Amniotic epithelial cell (primary cell): ENCODE measurements around the gene DTX1.
"Not testable (repeated sequence)": the region's sequence is repeated elsewhere in the genome, so short reads cannot be mapped to it uniquely, and the experiment has no call there.

Experiments used
- DNase-seq: peaks from one replicate; pipeline ENCODE4 v3.0.0-alpha.2; 2010; ENCODE audit warnings: low read depth

Gene DTX1

DNA sequence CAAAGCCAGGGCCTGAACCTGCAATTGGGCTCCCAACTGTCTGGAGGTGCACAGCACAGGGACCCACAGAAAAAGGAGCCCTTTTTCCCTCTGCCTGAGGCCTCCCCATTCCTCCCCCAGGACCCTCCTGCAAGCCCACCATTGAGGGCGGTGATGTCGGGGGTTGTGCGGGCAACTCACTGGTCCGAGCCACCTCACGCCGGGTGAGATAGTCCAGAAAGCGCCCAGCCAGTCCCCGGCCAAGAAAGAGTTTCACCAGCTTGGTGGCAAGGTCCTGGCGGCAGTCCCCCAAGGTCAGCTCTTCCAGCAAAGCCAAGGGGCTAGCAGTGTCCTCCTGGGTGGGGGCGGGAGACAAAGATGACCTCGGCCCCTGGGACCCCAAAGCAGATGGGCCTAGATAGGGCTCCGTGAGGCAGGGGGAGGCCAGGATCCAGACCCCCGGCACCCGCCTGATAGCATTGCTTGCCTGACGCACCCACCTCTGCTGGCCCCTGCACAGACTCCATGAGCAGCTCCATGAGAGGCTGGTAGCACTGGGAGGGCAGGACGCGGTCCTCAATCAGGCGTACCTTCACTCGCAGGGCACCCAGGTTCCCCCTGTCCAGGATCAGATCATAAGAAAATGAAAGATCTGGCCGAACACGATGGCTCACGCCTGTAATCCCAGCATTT is 59.1 kb downstream of the DTX1 start:
- no peak for DNase-seq

DNA sequence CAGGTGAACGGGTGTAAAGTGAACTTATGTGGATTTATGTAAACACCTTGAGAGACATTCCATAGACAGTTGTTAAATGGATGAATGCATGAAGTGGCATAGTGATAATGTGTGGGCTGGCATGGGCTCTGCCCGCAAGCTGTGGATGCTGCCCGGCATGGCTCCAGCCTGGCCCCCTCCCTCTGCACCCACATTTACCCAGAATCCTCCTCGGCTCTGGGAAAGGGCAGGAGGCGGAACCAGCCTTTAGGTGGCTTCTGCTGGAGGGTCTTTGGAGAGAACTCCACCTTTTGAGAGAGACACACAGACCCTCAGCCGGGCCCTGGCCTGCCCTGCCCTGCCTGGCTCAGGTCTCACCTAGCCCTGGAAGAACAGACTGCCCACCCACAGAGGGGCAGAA is 60.3 kb downstream of the DTX1 start:
- DNase-seq, result no peak

DNA sequence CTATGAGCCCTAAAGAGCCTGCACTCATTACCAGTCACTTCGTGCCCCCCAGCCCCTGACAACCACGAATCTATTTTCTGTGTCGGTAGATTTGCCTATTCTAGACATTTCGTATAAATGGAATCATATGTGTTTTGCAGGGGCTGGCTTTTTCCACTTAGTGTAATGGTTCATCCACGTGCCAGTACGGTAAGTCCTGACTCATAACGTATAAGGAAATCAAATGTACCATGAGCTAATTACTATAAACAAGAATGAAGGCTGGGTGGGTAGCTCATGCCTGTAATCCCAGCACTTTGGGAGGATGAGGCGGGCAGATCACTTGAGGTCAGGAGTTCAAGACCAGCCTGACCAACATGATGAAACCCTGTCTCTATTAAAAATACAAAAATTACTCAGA is 61.2 kb downstream of the DTX1 start:
- not testable (repeated sequence) for DNase-seq

DNA sequence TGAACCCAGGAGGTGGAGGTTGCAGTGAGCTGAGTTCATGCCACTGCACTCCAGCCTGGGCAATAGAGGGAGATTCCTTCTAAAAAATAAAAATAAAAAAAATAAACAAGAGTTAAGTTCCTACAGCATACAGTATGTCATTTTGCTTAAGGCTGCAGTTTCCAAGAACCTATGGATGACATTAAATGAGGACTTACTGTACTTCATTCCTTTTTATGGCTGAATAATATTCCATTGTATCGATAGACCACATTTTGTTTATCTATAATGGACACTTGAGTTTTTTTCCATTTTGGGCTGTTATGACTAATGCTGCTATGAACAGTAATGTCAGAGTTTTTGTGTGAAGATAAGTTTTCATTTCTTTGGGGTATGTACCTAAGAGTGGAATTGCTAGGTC is 61.6 kb downstream of the DTX1 start:
- DNase-seq, result no peak

DNA sequence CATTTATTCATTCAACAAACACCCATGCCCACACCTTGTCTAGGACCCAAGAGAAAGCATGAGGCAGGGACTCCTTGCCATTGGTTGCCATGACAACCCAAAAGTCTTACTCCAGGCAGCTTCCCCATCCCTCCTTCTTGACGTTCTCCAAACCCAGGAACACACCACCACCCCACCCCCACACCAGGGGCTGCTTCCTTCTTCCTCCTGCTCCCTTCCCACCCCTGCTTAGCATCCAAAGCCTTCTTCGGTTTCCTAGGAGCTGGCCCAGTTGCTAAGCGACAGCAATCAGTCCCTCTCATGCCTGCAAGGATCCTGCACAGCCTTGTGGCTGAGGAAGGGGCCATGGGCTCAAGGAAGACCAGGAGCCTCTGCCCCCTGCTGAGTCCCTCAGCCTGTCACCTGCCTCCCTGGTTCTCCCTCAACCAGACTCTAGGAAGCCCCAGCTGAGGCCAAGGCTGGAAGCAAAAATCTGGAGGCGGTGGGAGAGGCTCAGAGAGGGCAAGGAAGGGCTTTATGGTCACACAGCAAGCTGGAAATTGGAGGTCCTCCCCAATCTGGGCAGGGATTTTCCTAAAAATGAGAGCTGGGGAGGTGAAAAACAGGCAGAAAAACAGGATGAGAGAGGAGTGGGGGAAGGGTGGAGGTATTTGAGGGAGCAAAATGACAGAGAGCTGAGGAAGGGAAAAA is 63.6 kb downstream of the DTX1 start:
- DNase-seq, result no peak

DNA sequence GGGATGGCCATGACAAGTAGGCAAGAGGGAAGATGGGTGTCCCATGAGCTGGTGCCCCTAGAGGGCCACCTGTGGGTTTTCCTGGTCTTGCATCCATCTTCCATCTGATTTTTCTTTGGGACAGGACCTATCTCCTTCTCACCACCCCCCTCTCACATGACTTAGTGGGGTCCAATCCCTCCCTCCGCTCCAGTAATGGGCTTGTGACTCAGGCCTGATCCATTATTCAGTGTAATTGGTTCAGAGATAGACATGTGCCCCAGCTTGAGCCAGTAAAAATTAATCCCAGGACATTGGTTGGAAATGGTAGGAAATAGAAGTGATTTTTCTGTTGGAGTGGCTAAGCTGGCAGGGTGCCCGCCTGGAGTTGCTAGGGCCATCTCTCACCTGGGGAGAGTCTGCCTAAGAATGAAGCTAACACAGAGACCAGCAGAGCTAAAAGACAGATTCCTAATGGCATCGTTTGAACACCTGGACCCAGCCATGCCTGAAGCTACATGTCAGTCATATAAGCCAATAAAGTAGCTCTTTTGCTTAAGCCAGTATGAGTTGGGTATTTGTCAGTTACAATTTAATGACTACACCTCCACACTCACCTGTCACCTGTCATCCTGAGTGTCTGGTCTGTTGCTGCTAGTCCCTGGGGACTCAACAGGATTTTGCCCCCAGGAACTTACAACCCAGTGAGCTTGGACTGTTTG is 64.3 kb downstream of the DTX1 start:
- DNase-seq, result no peak

DNA sequence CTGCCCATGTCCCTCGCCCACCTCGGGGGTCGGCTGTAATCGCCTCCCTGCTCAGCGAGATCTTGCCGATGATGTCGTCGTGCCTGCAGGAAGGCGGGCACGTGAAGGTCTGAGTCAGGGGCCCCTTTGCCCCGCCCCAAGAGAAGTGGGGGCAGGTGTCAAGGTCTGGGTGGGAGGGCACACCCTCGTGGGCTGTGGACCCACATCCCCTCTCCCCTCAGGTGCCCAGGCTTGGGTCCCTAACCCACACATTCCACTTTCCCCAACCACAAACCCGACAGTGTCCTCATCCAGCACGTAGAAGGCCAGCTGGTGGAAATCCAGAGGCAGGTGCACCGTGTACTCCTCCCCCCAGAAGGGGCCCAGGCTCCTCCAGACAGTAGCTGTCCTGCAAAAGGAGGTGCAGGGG is 71.3 kb downstream of the DTX1 start:
- DNase-seq, result no peak

DNA sequence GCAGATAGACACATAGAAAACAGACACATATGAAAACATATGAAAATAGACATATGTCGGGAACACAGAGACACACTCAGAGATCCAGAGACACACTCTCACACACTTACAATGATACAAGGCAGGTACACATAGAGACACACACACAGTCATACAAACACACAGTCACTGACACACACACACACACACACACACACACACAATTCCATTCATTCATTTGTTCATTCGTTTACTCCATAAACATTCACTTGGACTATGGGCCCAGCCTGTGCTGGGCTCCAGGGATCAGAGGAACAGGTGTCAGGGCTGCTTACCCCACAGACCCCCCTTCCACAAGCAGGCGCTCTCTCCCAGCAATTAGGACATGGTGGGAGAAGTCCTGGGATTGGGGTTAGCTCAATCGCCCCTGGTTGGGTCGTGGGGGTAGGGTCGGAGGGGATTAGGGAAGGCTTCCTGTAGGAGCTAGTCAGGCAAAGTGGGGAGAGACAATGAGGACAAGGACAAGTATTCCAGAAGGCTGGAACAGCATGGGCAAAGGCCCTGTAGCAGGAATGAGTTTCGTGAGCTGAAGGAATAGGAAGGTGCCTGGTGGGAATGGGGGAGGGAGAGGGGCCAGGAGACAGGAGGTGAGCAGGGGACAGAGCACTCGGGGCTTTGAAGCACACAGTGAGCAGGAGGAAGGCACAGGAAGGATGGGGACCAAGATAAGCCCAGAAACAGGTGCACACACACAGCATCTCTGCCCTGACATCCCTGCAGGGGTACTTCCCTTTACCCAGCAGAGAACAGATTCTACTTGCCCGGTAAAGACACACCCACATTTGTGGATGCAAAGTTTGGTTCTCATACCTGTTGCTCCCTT is 72.5 kb downstream of the DTX1 start:
- DNase-seq, result no peak

DNA sequence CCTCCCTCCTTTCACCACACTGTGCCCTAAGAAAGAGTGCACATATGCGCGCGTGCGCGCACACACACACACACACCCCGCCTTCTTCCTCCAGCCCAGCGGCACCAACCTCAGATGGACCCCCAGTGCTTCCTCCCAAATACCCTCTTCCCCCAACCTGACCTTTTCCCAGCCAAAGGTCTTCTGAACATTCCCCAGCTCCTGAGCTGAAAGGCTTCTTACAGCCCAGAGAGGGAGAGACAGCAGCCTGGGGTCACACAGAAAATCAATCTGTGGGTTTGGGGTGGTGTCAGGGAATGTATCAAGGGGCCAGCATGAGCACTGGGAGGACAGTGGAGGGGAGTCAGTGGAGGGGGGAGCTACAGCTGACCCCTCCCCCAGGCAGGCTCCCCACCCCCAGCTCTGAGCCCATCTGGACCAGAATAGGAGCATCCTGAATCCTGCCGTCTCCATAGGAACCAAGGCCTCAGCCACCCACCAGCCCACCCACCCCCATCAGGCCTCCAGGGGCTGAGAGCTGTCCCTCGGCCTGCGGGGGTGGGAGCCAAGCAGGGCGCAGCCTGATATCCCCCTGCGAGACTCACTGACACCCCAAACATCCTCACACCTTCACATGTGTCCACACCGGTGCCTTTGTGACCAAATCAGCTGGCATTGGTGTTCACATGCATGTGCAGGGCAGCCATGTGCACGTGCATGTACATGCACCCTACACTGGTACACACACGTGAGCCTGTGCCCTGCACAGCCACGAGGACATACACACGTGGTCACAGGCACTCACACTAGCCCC is 73.3 kb downstream of the DTX1 start:
- no peak for DNase-seq

DNA sequence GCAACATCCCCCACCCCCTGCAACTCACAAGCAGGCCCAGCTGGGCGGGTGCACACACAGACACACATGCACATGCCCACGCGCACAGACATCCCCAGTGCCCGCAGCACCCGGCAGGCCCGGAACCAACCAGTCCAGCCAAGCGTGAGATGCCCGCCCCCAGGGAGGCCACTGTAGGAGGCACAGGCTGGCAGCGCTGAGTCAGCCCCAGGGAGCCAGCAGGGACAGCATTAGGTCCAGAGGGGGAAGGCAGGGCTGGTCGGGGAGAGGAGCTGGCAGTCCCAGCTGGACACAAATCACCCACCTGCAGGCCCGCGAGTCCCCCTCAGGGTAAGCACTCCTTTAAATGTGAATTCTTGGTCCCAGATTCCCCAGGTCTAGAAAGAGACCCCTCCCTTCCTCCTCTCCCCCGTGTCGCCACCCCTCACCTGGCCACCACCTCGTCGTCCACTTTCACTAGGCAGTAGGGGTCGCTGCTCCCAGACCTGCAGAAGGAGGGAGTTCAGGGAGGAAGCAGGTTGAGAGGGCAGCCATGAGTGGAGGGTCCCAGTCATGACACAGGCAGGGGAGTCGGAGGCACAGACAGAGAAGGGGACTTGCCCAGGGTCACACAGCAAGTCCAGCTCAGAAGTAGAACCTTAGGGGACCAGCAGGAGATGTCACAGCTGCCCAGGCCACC is 74.1 kb downstream of the DTX1 start:
- no peak for DNase-seq

DNA sequence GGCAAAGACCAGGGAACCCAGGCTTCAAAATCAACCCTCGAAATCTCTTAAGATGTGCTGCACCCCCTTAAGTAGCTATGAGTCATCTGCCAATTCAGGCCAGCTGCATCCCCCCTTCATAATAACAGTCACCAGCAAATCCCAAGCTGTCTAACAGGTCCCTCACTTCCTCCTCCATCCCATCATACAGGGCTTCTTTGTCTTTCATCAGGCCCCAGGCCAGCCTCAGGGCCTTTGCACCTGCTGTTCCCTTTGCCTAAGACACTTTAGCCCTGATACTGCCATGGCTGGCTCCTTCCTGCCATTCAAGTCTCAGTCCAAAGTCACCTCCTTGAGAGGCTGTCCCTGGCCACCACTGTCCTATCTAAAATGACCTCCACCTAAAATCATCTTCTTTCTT is 75.0 kb downstream of the DTX1 start:
- DNase-seq, result no peak

DNA sequence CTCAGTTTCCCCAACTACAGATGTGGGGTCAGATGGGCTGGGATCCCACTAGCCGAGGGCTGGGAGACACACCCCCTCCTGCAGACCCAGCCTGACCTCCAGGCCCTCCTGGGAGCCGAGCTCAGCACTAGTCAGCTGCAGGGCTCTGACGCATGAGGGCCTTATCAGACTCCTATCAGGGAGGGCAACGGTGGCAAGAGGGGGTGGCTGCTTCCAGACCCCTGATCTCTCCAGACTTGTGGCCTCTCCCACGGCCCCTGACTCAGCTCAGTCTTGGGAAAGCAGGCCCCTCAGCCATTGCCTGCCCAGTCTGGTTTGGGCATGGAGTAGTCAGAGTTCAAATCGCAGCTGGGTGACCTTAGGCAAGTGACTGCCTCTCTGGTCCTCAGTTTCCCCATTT is 76.5 kb downstream of the DTX1 start:
- DNase-seq, result peak; percentile 34

DNA sequence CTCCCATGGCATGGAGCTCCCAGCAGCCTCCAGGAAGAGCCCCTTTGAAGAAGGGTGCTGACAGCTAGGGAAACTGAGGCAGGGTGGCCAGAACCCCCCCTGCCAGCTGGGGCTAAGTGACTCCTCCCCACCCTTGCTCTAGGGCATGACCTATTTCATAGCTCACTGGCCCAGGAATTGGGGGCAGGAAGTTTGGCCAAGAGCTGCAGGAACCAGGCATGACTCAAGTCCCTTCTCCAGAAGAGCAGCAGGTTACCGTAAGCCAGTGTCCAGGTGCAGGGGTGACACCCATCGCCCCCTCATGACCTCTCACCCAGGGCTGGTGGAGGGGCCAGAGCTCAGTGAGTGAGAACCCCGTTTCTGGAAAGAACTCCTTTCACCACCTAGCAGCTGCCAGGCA is 77.1 kb downstream of the DTX1 start:
- DNase-seq, result no peak

DNA sequence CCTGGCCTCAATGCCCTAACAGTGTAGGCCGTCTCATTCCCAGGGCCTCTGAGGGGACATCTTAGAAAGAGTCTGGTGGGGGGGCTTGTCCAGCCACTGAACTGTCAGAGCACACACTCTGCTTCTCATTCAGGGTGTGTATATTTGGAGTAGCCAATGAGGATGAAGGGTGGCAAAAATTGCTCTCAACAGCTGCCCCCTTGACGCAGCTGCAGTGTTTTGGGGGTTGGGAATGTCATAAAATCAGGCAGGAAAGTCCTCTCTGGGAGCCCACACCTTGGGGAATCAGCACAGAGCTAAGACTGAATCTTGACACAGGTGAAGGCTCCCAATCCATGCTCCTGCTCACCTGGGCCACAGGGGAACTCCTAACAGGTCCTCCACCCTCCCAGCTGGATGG is 77.5 kb downstream of the DTX1 start:
- DNase-seq, result no peak

DNA sequence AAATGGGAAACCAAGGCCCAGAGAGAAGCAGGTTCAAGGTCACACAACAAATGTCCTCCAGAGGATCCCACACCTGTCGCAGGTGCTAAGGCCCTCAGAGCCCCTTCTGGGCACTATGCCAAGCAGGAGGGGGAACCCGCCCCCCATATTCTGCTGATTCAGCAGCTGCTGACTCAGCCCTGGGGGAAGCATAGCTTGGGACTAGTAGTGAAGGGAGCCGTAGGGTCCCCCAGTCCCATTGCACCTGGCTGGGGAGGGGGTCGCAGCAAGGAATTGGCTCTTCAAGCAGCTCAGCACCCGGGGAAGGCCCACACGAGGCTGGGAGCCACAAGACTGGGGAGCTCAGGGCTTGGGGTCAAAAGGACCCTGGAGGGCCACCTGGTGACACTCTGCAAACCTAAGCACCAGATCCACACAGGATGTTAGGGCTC is 78.0 kb downstream of the DTX1 start:
- no peak for DNase-seq

DNA sequence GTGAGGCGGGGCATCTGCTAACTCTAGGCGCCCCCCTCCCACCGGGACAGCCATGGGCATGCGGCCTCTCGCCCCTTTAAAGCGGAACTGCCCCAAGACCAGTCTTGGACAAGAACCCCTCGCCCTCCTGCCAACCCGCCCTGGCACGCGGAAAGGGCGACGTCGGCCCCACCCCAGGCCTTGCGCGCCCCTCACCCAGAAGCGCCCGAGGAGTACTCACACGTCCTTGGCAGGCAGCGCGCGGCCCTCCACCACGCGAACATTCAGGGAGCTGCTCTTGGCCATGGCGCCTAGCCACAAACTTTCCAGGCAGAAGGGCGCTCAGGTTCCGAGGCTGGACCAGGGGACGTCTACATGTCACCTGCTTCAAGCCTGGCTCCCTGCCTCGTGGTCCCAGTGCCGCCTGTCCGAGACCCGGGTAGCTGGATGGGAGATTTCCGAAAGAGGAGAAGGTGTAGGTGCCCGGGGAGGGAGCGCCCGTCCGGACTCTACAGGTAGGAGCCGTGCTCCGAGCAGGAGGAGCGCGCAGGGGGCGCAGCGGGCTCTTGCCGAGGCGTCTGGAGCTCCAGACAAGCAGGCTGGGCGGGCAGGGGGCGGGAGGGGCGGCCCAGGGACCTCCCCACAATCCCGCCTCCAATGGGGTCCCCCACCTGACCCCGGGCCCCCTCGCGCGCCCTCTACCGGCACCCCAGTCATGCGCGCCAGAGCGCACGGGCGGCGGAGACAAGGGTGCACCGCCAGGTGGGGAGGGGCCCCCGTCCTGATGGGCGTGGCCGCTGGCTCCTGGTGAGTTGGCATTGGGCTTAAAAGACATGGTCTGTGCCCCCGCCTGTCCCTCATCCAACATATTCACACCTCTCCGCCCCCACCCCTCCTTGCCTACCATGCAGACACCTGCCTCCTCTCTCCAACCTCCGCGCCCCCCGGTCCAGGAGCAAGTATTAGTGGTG is 78.9 kb downstream of the DTX1 start, which contains the start of gene RASAL1:
TSS of gene RASAL1 (minus strand) at position 584 of the 950 bp plus-strand sequence. CDS start at position 285, 299 bp downstream.
- no peak for DNase-seq

DNA sequence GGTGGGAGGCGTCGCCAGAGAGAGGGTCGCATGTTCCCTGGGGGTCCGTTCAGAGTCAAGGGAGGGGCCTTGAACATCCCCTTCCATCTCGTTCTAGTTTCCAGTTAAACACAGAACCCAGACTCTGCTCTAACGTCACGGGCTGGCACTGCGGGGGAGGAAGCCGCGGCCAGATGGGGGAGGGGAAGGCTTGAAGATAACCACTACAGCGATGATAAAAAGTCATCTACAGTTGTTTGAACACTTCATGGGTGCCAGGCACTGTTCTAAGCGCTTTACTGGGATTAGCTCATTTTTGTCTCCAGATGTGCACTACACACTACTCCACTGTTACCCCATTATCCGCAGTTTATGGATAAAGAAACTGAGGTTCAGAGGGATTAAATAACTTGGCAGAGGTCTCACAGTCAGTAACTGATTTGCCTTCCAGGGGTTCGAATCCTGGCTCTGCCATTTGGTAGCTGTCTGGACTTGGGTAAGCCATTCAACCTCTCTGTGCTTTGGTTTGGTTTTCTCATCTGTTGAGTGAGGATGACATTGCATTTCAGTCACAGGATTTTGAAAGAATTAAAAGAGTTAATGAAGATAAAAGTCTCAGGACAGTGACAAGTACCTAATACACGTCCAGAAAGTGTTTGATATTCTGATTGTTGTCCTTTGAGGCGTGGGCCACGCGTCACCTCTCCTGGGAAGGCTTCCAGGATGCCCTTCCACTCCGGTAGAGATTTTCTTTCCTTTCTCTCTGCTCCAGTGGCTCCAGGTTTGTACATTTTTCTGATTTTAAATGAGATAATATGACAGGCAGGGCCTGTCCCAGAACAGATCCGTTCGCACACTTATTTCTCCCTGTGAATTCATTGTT is 79.8 kb downstream of the DTX1 start:
- peak; percentile 40 for DNase-seq

DNA sequence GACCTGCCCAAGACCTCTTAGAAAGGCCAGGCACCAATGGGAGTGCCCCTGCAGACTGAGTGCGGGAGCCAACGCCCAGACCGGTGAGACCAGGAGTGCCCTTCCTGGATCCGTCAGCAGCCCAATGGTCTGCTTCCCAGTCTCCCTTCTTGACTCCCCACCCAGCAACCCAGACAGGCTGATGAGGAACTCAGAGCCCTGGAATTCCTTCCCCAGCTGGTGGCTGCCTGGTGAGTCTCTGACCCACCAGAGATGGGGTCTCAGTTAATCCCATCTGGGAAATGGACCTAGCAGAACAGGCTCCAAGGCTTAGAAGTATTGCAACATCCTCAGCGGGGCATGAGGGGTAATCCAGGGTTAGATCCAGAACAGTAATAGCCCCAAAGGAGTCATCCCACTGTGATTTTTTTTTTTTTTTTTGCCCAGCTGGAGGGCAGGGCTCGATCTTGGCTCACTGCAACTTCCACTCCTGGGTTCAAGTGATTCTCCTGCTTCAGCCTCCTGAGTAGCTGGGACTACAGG is 80.5 kb downstream of the DTX1 start:
- DNase-seq, result no peak
